ENCODE measurements around the gene FCHO2.
"Not testable (repeated sequence)": the region's sequence is repeated elsewhere in the genome, so short reads cannot be mapped to it uniquely, and the experiment has no call there.

The FCHO2 gene, protein sequence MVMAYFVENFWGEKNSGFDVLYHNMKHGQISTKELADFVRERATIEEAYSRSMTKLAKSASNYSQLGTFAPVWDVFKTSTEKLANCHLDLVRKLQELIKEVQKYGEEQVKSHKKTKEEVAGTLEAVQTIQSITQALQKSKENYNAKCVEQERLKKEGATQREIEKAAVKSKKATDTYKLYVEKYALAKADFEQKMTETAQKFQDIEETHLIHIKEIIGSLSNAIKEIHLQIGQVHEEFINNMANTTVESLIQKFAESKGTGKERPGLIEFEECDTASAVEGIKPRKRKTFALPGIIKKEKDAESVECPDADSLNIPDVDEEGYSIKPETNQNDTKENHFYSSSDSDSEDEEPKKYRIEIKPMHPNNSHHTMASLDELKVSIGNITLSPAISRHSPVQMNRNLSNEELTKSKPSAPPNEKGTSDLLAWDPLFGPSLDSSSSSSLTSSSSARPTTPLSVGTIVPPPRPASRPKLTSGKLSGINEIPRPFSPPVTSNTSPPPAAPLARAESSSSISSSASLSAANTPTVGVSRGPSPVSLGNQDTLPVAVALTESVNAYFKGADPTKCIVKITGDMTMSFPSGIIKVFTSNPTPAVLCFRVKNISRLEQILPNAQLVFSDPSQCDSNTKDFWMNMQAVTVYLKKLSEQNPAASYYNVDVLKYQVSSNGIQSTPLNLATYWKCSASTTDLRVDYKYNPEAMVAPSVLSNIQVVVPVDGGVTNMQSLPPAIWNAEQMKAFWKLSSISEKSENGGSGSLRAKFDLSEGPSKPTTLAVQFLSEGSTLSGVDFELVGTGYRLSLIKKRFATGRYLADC

DNA sequence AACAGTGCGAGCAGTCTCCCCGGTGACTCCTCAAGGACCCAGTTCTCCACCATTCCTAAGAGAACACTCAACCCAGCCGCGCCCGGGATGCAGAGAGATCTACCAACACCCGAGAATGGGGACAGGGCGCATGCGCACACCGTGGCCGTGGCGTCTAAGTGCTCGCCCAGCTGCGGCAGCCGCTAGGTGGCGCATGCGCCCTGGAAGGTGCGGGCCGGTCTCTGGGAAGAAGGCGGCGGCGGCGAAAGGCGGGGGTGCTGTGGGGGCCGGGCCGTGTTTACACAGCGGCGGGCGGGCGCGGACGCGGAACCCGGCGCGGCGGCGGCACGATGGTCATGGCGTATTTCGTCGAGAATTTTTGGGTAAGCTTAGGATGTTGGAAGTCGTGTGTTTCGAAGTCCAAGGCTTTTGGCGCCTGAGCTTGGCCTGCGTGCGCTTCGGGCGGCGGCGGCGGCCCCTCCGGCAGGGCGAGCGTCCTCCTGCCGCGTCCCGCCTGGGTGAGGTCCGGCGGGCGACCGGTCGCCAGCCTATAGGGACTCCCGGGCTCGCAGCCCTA is at the start of gene FCHO2:
Gene FCHO2, plus strand, starts transcription at position 274 of the 556 bp plus-strand sequence. Its CDS starts 56 bp downstream, at position 330.
- peak; percentile 53 for DNase-seq

DNA sequence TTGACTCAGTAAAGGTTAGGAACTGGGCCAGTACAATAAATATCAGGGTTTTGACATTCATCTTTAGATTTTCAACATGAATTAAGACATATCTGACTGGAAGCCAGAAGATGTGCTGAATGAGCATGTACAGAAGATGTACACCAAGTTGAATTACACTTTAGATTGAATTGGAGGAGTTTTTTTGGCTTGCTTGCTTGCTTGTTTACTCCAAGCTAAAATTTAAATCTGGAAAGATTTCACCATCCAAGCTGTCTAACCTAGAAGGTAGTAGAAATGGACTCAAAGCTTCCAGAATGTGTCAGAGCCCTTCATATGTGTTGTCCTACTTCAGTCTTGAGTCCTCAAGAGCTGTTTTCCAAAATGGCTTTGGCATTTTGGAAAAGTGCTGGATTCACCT is 49.0 kb upstream of the FCHO2 start:
- no peak for DNase-seq

DNA sequence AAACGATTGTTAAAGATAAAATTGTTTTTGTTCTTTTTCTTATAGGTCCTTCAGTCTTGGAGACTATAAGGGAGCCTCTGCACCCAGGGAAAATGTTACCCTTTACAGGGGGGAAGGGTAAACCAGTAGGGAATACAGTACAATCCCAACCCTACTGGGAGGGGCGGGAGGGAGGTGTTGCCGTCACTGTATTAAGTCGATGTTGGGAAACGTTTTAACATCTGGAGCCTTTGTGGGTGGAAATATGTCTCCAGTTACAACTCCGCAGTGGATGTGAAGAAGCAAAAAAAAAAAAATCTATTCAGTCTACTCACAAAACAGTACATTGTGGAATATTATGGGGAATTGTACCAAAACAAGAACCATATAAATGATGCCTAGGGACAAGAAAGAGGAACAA is 47.2 kb upstream of the FCHO2 start:
- no peak for DNase-seq

DNA sequence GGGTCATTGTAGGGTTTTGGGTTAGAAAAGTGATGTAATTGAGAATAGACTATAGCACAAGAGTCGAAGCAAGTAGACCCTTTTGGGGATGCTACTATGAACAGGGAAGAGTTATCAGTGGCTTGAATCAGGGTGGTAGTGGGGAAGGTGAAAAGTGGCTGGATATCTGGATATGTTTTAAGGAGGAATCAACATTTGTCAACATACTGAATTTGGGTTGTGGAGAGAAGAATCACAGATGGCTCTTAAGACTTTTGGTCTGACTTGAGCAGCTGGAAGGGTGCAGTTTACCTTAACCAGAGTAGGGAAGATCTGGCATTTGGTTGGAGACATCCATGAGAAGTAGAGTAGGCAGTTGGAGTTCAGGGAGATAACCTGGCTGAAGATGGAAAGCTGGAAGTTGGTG is 38.5 kb upstream of the FCHO2 start:
- no peak for DNase-seq

DNA sequence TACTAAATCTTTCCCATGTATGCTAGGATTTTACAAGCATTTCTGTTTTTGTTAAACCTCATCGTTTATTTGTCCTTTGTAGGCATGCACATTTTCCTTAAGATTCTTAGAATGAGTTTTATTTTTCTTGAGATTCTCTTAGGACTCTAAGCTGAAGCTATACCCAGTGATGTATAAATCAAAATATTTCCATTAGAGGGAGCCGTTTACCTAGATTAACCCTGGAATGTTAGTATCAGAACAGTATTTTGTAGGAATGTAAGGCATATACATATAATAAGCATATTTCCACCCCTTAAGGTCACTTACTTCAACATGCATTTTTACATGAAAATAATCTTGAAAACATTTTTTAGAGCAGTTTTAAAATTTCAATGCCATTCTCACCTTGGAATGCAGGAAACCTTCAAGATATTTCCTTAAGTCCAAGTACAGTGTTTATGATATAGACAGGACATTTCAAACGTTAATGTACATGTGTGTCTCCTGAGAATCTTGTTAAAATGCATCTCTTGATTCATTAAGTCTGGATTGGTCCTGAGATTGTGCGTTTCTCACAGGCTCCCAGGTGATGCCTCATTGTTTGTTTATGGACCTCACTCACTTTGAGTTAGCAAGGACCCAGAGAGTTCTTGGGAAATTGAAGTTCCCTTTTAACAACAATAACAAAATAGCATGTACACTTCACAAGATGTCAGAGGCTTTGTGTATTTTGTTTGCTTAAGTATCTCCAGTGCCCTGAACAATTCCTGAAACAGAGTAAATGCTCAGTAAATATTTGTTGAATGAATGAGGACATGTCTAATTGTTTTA is 34.9 kb upstream of the FCHO2 start:
- DNase-seq = no peak

DNA sequence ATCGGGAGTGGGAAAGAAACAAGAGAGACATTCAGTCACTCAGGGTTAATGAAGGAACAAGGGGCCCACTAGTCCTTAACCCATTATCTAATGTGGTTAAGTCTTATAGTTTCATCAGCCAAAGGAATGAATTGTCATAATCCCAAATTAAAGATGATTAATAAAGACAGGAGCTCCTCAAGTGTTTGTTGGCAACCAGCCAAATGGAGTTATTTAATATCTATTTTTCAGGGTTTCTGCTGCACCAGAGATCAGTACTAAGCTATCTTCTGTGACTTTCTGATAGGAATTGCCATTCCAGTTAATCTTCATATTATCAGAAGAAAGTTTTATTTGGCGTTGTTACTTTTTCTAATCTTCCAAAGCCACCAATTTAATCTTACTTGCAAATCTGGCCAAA is 34.0 kb upstream of the FCHO2 start:
- no peak for DNase-seq

DNA sequence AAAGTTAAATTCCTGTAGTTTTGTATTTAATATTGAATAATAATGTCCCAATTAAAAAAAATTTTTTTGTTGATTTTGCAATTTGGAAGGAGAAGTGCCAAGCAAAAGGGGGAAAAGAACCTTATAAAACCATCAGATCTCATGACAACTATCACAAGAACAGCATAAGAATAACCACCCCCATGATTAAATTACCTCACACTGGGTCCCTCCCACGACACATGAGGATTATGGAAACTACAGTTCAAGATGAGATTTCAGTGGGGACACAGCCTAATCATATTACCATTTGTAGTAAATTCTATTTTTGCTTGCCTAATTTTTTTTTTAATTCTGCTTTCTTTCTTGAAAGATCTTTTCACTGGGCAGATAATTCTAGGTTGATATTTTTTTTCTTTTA is 33.4 kb upstream of the FCHO2 start:
- no peak for DNase-seq

DNA sequence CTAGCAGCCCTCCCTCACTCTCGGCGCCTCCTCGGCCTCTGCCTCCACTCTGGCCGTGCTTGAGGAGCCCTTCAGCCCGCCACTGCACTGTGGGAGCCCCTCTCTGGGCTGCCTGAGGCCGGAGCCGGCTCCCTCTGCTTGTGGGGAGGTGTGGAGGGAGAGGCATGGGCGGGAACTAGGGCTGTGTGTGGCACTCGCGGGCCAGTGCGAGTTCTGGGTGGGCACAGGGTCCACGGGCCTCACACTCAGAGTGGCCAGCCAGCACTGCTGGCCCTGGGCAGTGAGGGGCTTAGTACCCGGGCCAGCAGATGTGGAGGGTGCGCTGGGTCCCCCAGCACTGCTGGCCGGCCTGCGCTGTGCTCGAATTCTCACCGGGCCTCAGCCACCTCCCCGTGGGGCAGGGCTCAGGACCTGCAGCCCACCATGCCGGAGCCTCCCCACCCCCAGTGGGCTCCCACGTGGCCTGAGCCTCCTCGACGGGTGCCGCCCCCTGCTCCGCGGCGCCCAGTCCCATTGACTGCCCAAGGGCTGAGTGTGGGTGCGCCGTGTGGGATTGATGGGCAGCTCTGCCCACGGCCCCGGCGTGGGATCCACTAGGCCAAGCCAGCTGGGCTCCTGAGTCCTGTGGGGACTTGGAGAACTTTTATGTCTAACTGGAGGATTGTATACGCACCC is 30.4 kb upstream of the FCHO2 start:
- no peak for DNase-seq

DNA sequence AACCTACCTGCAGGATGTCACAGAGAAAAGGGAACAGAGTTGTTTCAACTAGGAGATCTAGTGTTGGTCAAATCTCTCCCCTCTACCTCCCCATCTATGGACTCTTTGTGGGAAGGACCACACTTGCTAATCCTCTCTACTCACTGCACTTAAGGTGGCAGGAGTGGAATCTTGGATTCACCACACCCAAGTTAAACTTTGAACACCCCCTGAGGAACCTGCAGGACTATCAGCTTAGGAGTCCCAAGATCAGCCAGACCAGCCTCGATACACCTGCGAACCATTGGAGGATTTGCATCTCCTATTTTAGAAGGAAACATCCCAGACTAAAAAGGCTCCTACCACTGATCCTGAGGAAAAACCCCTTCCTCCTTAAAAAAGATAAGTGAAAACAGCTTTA is 23.2 kb upstream of the FCHO2 start:
- not testable (repeated sequence) for DNase-seq

DNA sequence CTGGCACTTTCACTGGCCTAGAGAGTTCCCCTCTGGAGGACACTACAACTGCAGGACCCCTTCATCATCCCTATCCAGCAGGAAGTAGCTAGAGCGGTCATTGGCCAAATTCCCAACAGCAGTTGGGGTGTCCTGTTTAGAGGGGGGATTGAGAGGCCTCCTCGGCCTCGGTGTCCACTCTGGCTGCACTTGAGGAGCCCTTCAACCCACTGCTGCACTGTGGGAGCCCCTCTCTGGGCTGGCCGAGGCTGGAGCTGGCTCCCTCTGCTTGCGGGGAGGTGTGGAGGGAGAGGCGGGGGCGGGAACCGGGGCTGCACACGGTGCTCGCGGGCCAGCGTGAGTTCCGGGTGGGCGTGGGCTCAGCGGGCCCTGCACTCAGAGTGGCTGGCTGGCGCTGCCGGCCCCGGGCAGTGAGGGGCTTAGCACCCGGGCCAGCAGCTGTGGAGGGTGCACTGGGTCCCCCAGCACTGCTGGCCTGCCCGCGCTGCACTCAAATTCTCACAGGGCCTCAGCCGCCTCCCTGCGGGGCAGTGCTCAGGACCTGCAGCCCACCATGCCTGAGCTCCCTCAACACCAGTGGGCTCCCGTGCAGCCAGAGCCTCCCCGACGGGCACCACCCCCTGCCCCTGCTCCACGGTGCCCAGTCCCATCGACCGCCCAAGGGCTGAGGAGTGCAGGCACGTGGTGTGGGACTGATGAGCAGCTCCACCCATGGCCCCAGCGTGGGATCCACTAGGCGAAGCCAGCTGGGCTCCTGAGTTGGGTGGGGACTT is 20.7 kb upstream of the FCHO2 start:
- DNase-seq = not testable (repeated sequence)

DNA sequence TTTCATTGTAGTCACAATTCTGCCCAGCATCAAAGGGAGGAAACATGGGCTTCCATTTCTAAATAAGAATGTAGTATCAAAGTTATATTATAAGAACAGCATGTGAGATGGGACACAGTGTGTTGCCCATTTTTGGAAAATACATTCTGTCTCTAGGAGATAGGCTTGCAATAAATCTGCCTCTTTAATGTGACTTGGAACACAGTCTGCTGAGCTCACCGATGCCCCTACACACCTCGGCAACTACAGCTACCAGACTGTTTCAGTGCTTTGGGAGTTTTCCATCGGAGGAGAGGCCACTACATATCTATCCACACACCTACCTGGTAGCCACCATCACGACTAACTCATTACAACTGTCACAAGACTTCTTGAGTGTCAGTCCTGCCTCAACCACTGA is 18.9 kb upstream of the FCHO2 start:
- no peak for DNase-seq

DNA sequence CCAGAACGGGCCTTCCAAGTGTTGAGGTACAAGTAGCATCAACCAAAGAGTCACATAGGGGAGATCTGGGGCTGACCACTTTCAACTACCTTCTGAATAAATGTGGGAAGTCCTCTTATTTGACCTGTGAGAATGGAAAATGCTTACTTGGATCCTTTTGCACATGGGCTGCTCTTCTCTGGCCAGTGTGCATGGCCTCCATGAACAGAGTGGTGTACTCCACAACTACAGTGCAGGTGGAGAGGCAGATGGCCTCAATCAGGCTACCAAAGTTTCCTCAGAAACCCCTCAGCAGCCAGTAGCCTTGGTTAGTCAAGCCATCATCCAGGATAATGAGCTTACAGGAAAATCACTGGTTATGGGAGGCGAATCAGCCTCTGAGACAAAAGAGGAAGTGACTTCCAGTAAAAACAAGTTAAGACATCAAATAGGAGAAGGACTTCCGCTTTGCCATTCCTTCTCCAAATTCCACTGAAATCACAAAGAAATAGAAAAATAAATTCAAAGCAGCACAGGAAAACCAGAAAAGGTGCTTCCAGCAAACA is 18.3 kb upstream of the FCHO2 start:
- no peak for DNase-seq

DNA sequence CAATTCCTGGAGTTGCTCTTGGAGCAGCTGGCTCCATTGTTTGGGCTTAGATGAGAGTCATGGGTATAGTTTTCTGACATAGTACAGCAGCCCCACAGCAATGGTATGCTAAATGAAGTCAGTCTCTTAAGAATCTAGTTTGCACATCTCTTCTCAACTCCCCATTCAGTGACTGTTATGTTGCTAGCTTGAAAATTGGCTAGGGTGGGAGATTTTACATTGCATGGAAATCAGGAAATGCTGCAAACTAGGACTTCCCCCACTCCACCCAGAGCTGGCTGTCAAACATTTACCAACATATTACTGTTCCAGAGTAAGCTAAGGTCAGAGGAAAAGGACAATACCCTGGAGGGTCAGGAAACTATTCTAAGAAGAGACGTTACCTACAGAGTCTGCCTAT is 17.6 kb upstream of the FCHO2 start:
- no peak for DNase-seq

DNA sequence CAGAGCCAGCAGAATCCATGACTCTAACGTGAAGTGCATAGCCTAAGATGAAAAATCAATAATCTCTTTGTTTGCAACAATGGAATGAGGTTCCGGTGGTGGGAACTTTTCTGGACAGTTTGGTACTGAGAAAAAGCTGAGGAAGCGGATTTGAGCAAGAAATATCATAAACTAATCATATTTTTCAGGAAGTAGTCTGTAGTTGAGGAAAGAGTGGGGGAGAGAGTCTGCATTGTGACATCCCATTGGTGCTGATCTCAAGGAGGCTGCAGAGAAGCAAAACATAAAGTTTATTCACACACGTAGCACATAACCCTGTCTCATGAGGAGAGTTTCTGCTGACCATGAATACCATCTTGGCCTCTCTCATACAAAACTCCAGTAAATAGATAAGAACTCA is 15.8 kb upstream of the FCHO2 start:
- no peak for DNase-seq

DNA sequence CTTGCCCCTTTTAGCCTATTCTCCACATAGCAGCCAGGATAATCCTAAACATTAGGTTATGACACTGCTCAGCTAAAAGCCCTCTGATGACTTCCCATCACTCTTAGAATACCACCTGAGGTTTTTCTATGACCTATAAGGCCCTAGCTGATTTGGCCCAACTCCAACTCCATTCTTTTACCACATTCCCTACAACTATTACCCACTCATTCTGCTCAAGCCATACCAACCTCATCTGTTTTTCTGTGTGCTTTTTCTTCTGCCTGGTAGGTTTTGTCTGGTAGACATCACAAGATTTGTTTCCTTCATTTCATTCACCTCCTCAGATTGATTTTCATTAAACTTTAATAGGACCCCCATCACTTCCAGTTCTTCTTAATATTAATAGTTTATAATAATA is 12.5 kb upstream of the FCHO2 start:
- no peak for DNase-seq

DNA sequence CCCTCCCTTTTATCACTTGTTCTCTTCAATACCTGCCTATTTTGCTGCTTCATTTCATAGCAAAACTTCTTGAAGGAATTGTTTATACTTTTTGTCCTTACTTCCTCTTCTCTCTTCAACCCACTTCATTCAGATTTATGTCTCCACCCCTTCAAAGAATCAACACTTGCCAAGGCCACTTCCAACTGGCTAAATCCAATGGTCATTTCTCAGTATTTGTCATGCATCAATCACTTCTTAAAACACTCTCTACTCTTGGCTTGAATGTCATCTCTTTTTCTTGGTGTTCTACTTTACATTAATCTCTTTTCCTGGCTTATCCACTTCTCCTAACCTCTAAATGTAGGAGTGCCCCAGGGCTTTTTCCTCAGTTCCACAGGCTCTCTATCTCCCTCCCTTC is 8.3 kb upstream of the FCHO2 start:
- DNase-seq = no peak

DNA sequence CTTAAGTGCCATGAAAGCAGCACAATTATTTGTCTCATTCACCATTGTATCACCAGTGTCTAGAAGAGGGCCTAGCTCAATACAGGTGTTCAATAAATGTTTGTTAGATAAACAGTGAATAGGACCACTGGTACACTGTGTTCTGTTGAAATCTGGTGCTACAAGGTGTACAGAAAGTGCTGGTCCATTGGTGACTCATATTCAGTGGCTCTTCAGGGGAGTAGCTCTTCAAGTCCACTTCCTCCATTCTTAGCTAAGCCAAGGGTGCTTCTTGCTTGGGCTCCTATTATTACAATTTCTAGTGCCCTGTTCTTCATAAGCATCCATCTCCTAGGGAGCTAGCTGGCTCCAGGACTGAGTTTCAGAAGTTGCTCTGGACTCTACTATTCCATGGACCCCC is 6.4 kb upstream of the FCHO2 start:
- DNase-seq = no peak

DNA sequence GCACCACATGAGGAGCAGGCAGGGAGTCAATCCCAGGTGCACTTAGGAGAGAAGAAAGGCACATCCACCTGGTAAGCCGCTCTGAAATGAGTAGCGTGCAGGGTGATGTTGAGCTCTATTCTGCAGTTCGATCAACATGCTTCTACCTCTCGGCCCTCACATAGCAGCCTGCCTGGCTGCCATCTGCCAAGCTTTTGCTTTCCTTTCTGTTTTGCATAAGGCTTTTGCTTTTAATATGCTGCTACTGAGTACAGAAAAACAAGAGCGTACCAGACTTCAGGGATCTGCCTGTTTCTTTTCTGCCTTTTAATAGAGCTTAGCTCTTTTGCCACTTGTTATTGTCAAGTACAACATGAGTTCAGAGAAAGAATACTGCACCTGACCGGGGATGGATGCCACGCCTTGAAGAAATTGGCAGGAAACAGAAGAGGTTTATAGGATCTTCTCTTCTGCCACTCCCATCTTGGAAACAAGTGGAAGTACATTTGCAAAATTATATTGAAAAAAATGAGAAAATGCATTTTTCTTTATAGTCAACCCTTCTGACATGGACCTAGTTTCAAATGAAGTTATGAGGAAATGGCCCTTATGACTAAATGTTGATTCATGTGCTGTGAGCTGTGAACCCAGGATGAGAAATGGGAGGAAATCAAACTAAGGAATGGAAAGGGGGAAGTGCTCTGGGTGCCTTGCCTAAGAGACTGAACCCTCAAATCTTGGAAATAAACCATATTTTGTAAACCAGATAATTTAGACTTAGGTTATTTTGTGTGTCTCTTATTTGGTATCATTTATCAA is 4.0 kb upstream of the FCHO2 start:
- peak; percentile 33 for DNase-seq

DNA sequence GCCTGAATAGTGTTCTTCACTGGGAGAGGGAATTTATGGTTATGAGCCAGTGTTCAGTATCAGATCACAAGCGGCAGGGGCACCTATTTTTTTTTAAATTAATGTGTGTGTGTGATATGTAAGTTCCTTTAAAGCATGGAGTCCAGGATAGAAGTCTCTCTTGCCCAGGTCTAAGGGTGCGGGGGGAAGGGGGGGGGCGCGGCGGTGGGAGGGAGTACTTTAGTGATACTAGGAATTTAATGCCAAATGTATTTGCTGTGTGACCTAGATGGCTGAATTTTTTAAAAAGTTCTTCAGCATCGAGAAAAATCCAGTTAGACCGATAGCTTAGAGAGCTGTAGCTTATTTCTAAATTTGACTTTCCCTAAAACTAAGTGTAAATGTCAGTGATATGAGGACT is 1.5 kb upstream of the FCHO2 start:
- DNase-seq = no peak

DNA sequence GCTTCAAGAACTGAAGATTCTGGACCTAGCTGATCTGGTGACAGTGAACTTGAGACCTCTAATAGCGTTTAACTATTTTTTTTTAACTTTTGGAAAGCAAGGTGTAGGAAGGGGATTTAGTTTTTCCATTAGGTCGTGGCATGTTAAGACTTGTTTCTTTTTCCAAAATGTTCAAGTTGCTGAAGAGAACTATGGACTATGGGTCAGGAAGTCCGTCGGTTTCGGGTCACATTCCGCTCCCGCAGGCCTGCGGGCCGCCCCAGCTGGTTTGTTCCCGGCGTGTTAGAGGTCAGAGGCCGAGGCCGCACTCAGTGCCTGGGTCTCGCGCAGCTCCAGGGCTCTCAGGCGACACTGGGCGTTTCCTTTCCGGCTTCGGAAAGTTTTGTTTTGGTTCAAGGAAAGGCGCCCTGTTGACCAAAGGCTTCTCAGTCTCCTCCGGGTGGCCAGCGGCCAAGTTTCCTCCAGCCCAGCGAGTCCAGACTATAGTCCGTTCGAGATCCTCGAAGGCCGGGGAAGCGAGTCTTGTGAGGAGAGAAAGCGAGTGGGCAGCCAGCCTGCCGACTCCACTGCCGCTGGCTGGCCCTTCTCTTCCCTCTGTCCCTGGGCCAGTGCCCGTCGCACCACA is 586 bp upstream of the FCHO2 start:
- no peak for DNase-seq

Data from SIG-M5 (cell line).